Panc1 (cell line): Measurements from ENCODE around the gene NAT9.

Experiments used
- CTCF ChIP-seq: fragments of 450-650 bp; IDR thresholded peaks from 2 replicates; pipeline ENCODE4 v1.5.1; 2017; ENCODE audit warnings: mild to moderate bottlenecking
- POLR2AphosphoS5 ChIP-seq: IDR thresholded peaks from 2 replicates; pipeline ENCODE4 v1.6.1; 2012; ENCODE audit warnings: mild to moderate bottlenecking, low read depth, low read length, moderate library complexity
- REST ChIP-seq, 2 experiments: IDR thresholded peaks; 2 replicates each; pipeline ENCODE4 v1.6.1; 2011 to 2012; ENCODE audit warnings: low read depth in 2 of 2, control low read depth in 1 of 2, low read length in 1 of 2, mild to moderate bottlenecking in 1 of 2, moderate library complexity in 1 of 2; ENCODE audit not compliant: insufficient read depth in 1 of 2
- SIN3A ChIP-seq: IDR thresholded peaks from 2 replicates; pipeline ENCODE4 v1.6.1; 2012; ENCODE audit warnings: low read depth, mild to moderate bottlenecking, low read length, moderate library complexity, borderline replicate concordance; ENCODE audit not compliant: insufficient read depth
- TCF7L2 ChIP-seq: IDR thresholded peaks from 2 replicates; pipeline ENCODE4 v1.6.1; 2011; ENCODE audit warnings: mild to moderate bottlenecking, low read depth, low read length, inconsistent platforms

GRCh38 chr17:74801896-74802295 is 25.8 kb upstream of the NAT9 start:
- TF ChIP-seq CTCF (no peak), TCF7L2 (no peak), SIN3A (no peak), POLR2AphosphoS5 (no peak), REST (IDR thresholded peaks at IDR 0.05; ENCODE audit: insufficient read depth in 1 of 2, low read depth in 2 of 2, low read length in 1 of 2) (no peak)
